Activated gamma-delta T cell treated with Interleukin-2 at 50 U/mL for 16 hours (primary cell): ENCODE results near the gene FARP1.

ENCODE experiments used
- DNase-seq: peaks from one replicate; pipeline ENCODE4 v3.0.0-alpha.2; 2020

FARP1 gene

GRCh38 chr13:98370261-98370660 is 227.4 kb downstream of the FARP1 start:
- no peak for DNase-seq

GRCh38 chr13:98370806-98371515 is 228.1 kb downstream of the FARP1 start:
- no peak for DNase-seq

GRCh38 chr13:98371516-98372023 is 228.7 kb downstream of the FARP1 start:
- DNase-seq: no peak

- no peak for DNase-seq
Measured at GRCh38 chr13:98372876-98373275, 230.0 kb downstream of the FARP1 start.

- no peak for DNase-seq
Measured at GRCh38 chr13:98374750-98375149, 231.9 kb downstream of the FARP1 start.

- no peak for DNase-seq
Measured at GRCh38 chr13:98377635-98378378, 234.9 kb downstream of the FARP1 start.

GRCh38 chr13:98384739-98385138 is 241.8 kb downstream of the FARP1 start:
- no peak for DNase-seq

- DNase-seq: no peak
Measured at GRCh38 chr13:98385606-98386005, 242.7 kb downstream of the FARP1 start.

GRCh38 chr13:98386637-98387036 is 243.7 kb downstream of the FARP1 start:
- no peak for DNase-seq

- no peak for DNase-seq
Measured at GRCh38 chr13:98389319-98389718, 246.4 kb downstream of the FARP1 start.

GRCh38 chr13:98390086-98390715 is 247.3 kb downstream of the FARP1 start:
- DNase-seq: no peak

GRCh38 chr13:98393873-98394272 is 251.0 kb downstream of the FARP1 start:
- DNase-seq: no peak

GRCh38 chr13:98394820-98395510 is 252.1 kb downstream of the FARP1 start:
- no peak for DNase-seq

- DNase-seq: no peak
Measured at GRCh38 chr13:98396071-98396710, 253.3 kb downstream of the FARP1 start.

GRCh38 chr13:98397221-98397620 is 254.3 kb downstream of the FARP1 start:
- DNase-seq: no peak

- no peak for DNase-seq
Measured at GRCh38 chr13:98397861-98398260, 255.0 kb downstream of the FARP1 start.

- no peak for DNase-seq
Measured at GRCh38 chr13:98398581-98398980, 255.7 kb downstream of the FARP1 start.

GRCh38 chr13:98399756-98400155 is 256.9 kb downstream of the FARP1 start:
- DNase-seq: no peak

- DNase-seq: no peak
Measured at GRCh38 chr13:98401934-98402333, 259.0 kb downstream of the FARP1 start.

GRCh38 chr13:98403076-98403475 is 260.2 kb downstream of the FARP1 start:
- DNase-seq: no peak

- no peak for DNase-seq
Measured at GRCh38 chr13:98405107-98405571, 262.2 kb downstream of the FARP1 start.

GRCh38 chr13:98405690-98406344 is 262.9 kb downstream of the FARP1 start:
- no peak for DNase-seq
